Measurements from ENCODE around the gene MAS1. TPM values are rescaled to one million over a fixed set of nuclear protein-coding genes. Genes with fewer than 3 reads are reported as not detected.

Gene MAS1
- total and polyA plus RNA-seq, 2 of the 13 experiments (the other 11 are each of a cell fraction or from before 2014, with no cell fraction given), result not detected

DNA sequence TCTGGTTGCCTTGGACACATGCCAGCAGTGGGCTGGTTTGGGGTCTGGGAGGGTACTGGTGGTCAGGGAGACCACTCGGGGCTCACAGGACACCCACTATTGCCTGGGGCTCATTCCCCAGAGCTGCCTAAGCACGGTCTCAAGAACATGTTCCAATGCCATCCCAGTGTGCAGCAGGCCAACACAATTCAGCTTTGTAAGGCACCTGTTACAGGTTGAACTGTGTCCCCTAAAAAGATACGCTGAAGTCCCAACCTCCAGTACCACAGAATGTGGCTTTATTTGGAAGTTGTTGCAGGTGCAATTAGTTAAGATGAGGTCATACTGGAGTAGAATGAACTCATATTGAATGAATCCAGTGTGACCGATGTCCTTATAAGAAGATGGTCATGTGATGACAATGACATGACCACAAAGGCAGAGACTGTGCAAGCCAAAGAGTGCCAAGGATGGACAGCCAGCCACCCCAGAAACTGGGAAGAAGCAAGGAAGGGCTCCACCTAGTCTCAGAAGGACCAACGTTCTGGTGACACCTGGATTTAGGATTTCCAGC lies 13.5 kb upstream of the MAS1 start:
- FAIRE-seq (no peak), DNase-seq (ENCODE audit: low spot score) (no peak), ATAC-seq (no peak)
- Histone ChIP-seq H3K4me2 (ENCODE audit: low read depth, low read length) (no peak overlapping the region), H3K9ac (ENCODE audit: insufficient read depth, low read depth, low read length) (no peak overlapping the region), H3K4me3 (replicated peaks in 1 of 3; ENCODE audit: insufficient read depth in 1 of 3, low read depth in 2 of 3, low read length in 3 of 3) (no peak overlapping the region), H4K20me1 (ENCODE audit: insufficient read depth, low read length) (no peaks in the 10 kb centered on the region), H2AFZ (ENCODE audit: low read length) (no peak overlapping the region), H3K27ac (ENCODE audit: extremely low read length, insufficient read depth, low read length) (no peak overlapping the region), H3K79me2 (ENCODE audit: insufficient read depth, low read length) (no peaks in the 10 kb centered on the region), H3K36me3 (replicated peaks in 1 of 2; ENCODE audit: control insufficient read depth in 1 of 2, insufficient read depth in 2 of 2, low read length in 2 of 2) (no peaks in the 10 kb centered on the region), H3K27me3 (ENCODE audit: control insufficient read depth in 1 of 2, insufficient read depth in 2 of 2, low read length in 2 of 2) (peaks cover 0 to 21% of the 10 kb centered on the region in 2 experiments; a peak in 2 of 5 replicates), H3K9me3 (ENCODE audit: low read length) (no peaks in the 10 kb centered on the region), H3K4me1 (ENCODE audit: insufficient read depth, low read length) (peaks cover 21% of the 10 kb centered on the region)
- ChIA-PET CTCF (ENCODE audit: low intra/inter-chr PET ratio, low total read pairs) (no interaction called here), POLR2A (no interaction called here)
- no TSS peak for BruUV-seq (replicated peaks)
- TF ChIP-seq ATF7 (IDR thresholded peaks at IDR 0.05), result peak; percentile 54
- no peak for TF ChIP-seq ATF7 (CRISPR knock-in tag; IDR thresholded peaks at IDR 0.05)
- no peak for TF ChIP-seq ZFP37 (CRISPR knock-in tag; IDR thresholded peaks at IDR 0.05; ENCODE audit: borderline replicate concordance)
- intact Hi-C loops (cut with micrococcal nuclease; ENCODE audit: unreplicated experiment), result no loop called here
- WGBS (ENCODE audit: low lambda C conversion rate), result 48% methylated on average over 4 of the region's 5 CpGs
- in situ Hi-C loops (cut with HindIII; ENCODE audit: extremely low pct_ligation_motif_present, low pct_unique_long_range_greater_than_20kb), result no loop called here

GRCh38 chr6:159878341-159878740 lies 12.4 kb upstream of the MAS1 start:
- no peak overlapping the region for H3K9ac ChIP-seq (ENCODE audit: insufficient read depth, low read depth, low read length)
- no peaks in the 10 kb centered on the region for H4K20me1 ChIP-seq (ENCODE audit: insufficient read depth, low read length)
- WGBS (ENCODE audit: low lambda C conversion rate), result 48% methylated on average over 8 of the region's 8 CpGs
- no peak overlapping the region for H3K4me2 ChIP-seq (ENCODE audit: low read depth, low read length)
- no TSS peak for BruUV-seq (replicated peaks)
- TF ChIP-seq FOXK2 (IDR thresholded peaks at IDR 0.05), result no peak
- H3K27me3 ChIP-seq (ENCODE audit: control insufficient read depth in 1 of 2, insufficient read depth in 2 of 2, low read length in 2 of 2), result peaks cover 0 to 17% of the 10 kb centered on the region in 2 experiments; a peak in 2 of 5 replicates
- H3K79me2 ChIP-seq (ENCODE audit: insufficient read depth, low read length), result no peaks in the 10 kb centered on the region
- no peaks in the 10 kb centered on the region for H3K36me3 ChIP-seq (replicated peaks in 1 of 2; ENCODE audit: control insufficient read depth in 1 of 2, insufficient read depth in 2 of 2, low read length in 2 of 2)
- no peak for DNase-seq (ENCODE audit: low spot score)
- H2AFZ ChIP-seq (ENCODE audit: low read length), result no peak overlapping the region
- no peak for ATAC-seq
- intact Hi-C loops (cut with micrococcal nuclease; ENCODE audit: unreplicated experiment), result no loop called here
- H3K9me3 ChIP-seq (ENCODE audit: low read length), result no peaks in the 10 kb centered on the region
- peaks cover 21% of the 10 kb centered on the region for H3K4me1 ChIP-seq (ENCODE audit: insufficient read depth, low read length)
- H3K4me3 ChIP-seq (replicated peaks in 1 of 3; ENCODE audit: insufficient read depth in 1 of 3, low read depth in 2 of 3, low read length in 3 of 3), result no peak overlapping the region
- no peak overlapping the region for H3K27ac ChIP-seq (ENCODE audit: extremely low read length, insufficient read depth, low read length)
- no peak for FAIRE-seq
- ChIA-PET CTCF (ENCODE audit: low intra/inter-chr PET ratio, low total read pairs) (no interaction called here), POLR2A (no interaction called here)
- in situ Hi-C loops (cut with HindIII; ENCODE audit: extremely low pct_ligation_motif_present, low pct_unique_long_range_greater_than_20kb), result no loop called here

Measured in HepG2 (cell line).